ENCODE measurements around the gene PTGDS. TPM values are rescaled to one million over a fixed set of nuclear protein-coding genes. Genes with fewer than 3 reads are reported as not detected.

Gene PTGDS
- total and polyA plus RNA-seq, 12 donors: 1.1 to 812 (median 219) TPM

DNA sequence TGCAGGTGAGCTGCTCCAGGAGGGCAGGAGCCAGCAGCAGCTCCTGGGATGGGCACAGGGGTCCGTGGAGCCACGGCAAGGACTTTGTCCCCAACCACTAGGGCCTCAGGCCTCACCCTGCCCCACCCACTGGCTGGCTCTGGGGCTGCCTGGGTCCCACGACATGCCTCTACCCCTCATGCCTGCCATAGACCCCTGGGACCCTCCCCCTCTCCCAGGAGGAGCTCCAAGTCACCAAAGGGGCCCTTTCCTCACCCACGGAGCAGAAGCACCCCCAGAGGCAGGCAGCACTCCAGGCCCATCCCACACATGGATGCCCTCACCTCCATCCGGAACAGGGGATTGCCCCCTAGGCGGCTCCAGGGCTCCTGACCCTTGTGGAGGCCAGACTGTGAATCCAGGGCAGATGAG, 44.3 kb downstream of the PTGDS start:
- no peak overlapping the region for H3K4me3 ChIP-seq
- H3K4me1 ChIP-seq (replicated peaks in 1 of 2): no peaks in the 10 kb centered on the region
- TF ChIP-seq POLR2A (IDR thresholded peaks at IDR 0.05): no peak
- TF ChIP-seq, protein P1, sequence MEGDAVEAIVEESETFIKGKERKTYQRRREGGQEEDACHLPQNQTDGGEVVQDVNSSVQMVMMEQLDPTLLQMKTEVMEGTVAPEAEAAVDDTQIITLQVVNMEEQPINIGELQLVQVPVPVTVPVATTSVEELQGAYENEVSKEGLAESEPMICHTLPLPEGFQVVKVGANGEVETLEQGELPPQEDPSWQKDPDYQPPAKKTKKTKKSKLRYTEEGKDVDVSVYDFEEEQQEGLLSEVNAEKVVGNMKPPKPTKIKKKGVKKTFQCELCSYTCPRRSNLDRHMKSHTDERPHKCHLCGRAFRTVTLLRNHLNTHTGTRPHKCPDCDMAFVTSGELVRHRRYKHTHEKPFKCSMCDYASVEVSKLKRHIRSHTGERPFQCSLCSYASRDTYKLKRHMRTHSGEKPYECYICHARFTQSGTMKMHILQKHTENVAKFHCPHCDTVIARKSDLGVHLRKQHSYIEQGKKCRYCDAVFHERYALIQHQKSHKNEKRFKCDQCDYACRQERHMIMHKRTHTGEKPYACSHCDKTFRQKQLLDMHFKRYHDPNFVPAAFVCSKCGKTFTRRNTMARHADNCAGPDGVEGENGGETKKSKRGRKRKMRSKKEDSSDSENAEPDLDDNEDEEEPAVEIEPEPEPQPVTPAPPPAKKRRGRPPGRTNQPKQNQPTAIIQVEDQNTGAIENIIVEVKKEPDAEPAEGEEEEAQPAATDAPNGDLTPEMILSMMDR (IDR thresholded peaks at IDR 0.05): no peak
- no peak for DNase-seq
- no peaks in the 10 kb centered on the region for H3K27me3 ChIP-seq
- intact Hi-C loops (cut with DNase I): loop anchor here in 1 of 2 donors (5.0 kb wide), 1 partner anchor 64 kb away; no protein-coding TSS in a partner anchor
- H3K9me3 ChIP-seq (replicated peaks in 1 of 3): no peaks in the 10 kb centered on the region
- whole genome bisulfite sequencing, 4 donors: 86 to 89% (median 88%) methylated on average over 2 to 6 of the region's 6 CpGs; no CpG with 5 or more reads in 1 of the 4 donors
- H3K27ac ChIP-seq: no peak overlapping the region
- peaks cover 0 to 14% of the 10 kb centered on the region in 2 donors for H3K36me3 ChIP-seq (replicated peaks in 1 of 2)

GRCh38 chr9:137021979-137022661, 44.8 kb downstream of the PTGDS start:
- DNase-seq: peak; percentile 62 to 92 (median 90)
- H3K27ac ChIP-seq: peak overlapping the region in 1 of 5 donors; percentile 22
- TF ChIP-seq POLR2A (IDR thresholded peaks at IDR 0.05): no peak
- TF ChIP-seq, protein P1 (IDR thresholded peaks at IDR 0.05): no peak
- H3K4me3 ChIP-seq: no peak overlapping the region
- peaks cover 0 to 5% of the 10 kb centered on the region in 2 donors for H3K4me1 ChIP-seq (replicated peaks in 1 of 2)
- no peaks in the 10 kb centered on the region for H3K9me3 ChIP-seq (replicated peaks in 1 of 3)
- peaks cover 0 to 9% of the 10 kb centered on the region in 2 donors for H3K36me3 ChIP-seq (replicated peaks in 1 of 2)
- WGBS, 4 donors: 45 to 53% (median 51%) methylated on average over 20 to 30 of the region's 30 CpGs
- no peaks in the 10 kb centered on the region for H3K27me3 ChIP-seq
- intact Hi-C loops (cut with DNase I): loop anchor here in 1 of 2 donors (5.0 kb wide), 1 partner anchor 65 kb away; no protein-coding TSS in a partner anchor

- 85 to 94% (median 92%) methylated on average over 10 to 23 of the region's 23 CpGs for WGBS, 4 donors
- Histone ChIP-seq H3K36me3 (replicated peaks in 1 of 2) (peaks cover 0 to 4% of the 10 kb centered on the region in 2 donors), H3K4me3 (no peak overlapping the region), H3K4me1 (replicated peaks in 1 of 2) (peaks cover 0 to 10% of the 10 kb centered on the region in 2 donors), H3K27ac (peak overlapping the region in 1 of 5 donors; percentile 22), H3K9me3 (replicated peaks in 1 of 3) (no peaks in the 10 kb centered on the region), H3K27me3 (no peaks in the 10 kb centered on the region)
- TF ChIP-seq POLR2A (IDR thresholded peaks at IDR 0.05): no peak
- TF ChIP-seq, protein P1 (IDR thresholded peaks at IDR 0.05): no peak
- no peak for DNase-seq
- intact Hi-C loops (cut with DNase I): loop anchor here in 1 of 2 donors (5.0 kb wide), 1 partner anchor 65 kb away; no protein-coding TSS in a partner anchor
These were observed 45.3 kb downstream of the PTGDS start for GRCh38 chr9:137022662-137023008.

- Histone ChIP-seq H3K4me3 (no peak overlapping the region), H3K27ac (peak overlapping the region in 1 of 5 donors; percentile 10), H3K27me3 (no peaks in the 10 kb centered on the region), H3K4me1 (replicated peaks in 1 of 2) (peaks cover 0 to 10% of the 10 kb centered on the region in 2 donors), H3K9me3 (replicated peaks in 1 of 3) (no peaks in the 10 kb centered on the region), H3K36me3 (replicated peaks in 1 of 2) (no peaks in the 10 kb centered on the region)
- TF ChIP-seq, protein P1 (IDR thresholded peaks at IDR 0.05): no peak
- no peak for TF ChIP-seq POLR2A (IDR thresholded peaks at IDR 0.05)
- 71 to 79% (median 75%) methylated on average over 6 to 7 of the region's 7 CpGs for WGBS, 4 donors
- DNase-seq: no peak
- intact Hi-C loops (cut with DNase I): loop anchor here in 1 of 2 donors (5.0 kb wide), 1 partner anchor 66 kb away; no protein-coding TSS in a partner anchor
These were observed 45.9 kb downstream of the PTGDS start for GRCh38 chr9:137023157-137023556.

Data from adrenal gland (tissue), 12 donors.